NCI-H2081 treated with DMSO at 0.1 percent for 48 hours (cell line): ENCODE data around the gene TMEM54.

Experiments
- DNase-seq: peaks from one replicate; lab custom pipeline; 2025; lab: John Stamatoyannopoulos, UW

TMEM54 gene

GRCh38 chr1:32895325-32896215, 5.6 kb downstream of the TMEM54 start:
- no peak for DNase-seq

- no peak for DNase-seq
These were observed 6.5 kb downstream of the TMEM54 start for GRCh38 chr1:32894681-32895080.

- DNase-seq, result no peak
These were observed 7.1 kb downstream of the TMEM54 start for GRCh38 chr1:32894019-32894600.

- DNase-seq, result no peak
These were observed 7.8 kb downstream of the TMEM54 start for GRCh38 chr1:32893198-32894018.

- DNase-seq, result no peak
These were observed 8.6 kb downstream of the TMEM54 start for GRCh38 chr1:32892368-32893197.

GRCh38 chr1:32891630-32892029, 9.6 kb downstream of the TMEM54 start:
- DNase-seq, result no peak

- DNase-seq, result no peak
These were observed 10.0 kb downstream of the TMEM54 start for GRCh38 chr1:32891241-32891570.

- DNase-seq, result no peak
These were observed 10.5 kb downstream of the TMEM54 start for GRCh38 chr1:32890516-32891240.

GRCh38 chr1:32889731-32890278, 11.4 kb downstream of the TMEM54 start:
- no peak for DNase-seq

GRCh38 chr1:32888677-32889420, 12.3 kb downstream of the TMEM54 start:
- no peak for DNase-seq

- no peak for DNase-seq
These were observed 13.1 kb downstream of the TMEM54 start for GRCh38 chr1:32888134-32888533.

- DNase-seq, result no peak
These were observed 13.6 kb downstream of the TMEM54 start for GRCh38 chr1:32887623-32888022.

GRCh38 chr1:32886828-32887414, 14.3 kb downstream of the TMEM54 start:
- no peak for DNase-seq

GRCh38 chr1:32886004-32886827, 15.0 kb downstream of the TMEM54 start, which contains the start of gene HPCA:
HPCA (plus strand) TSS chr1:32886491; CDS start chr1:32888899, 2,408 bp downstream.
- no peak for DNase-seq

GRCh38 chr1:32885676-32886003, 15.5 kb downstream of the TMEM54 start:
- DNase-seq, result no peak

GRCh38 chr1:32884726-32885125, 16.5 kb downstream of the TMEM54 start:
- no peak for DNase-seq

- no peak for DNase-seq
These were observed 17.2 kb downstream of the TMEM54 start for GRCh38 chr1:32884032-32884372.

- DNase-seq, result no peak
These were observed 17.7 kb downstream of the TMEM54 start for GRCh38 chr1:32883338-32884031.
